Right kidney (tissue), 9 donors: ENCODE measurements around the gene ST8SIA4.
A peak's percentile ranks its signal among the peaks of the same experiment; 100 is the strongest.

Source experiments
- DNase-seq: peaks from one replicate; pipeline ENCODE4 v3.0.0-alpha.2; 2016
- long read RNA-seq, 8 donors: transcript quantifications; one replicate each; lab custom pipeline, GENCODE V29; 2026

The ST8SIA4 gene
- long read RNA-seq, donor 1, full-length matches to known transcripts: 3 of 3 reads
- long read RNA-seq, donor 1, partial matches to known transcripts: 0 of 3 reads
- long read RNA-seq, donor 1, other reads (novel, unspliced or antisense): 0 of 3 reads
- long read RNA-seq, donor 2, full-length matches to known transcripts: 3 of 3 reads
- long read RNA-seq, donor 2, partial matches to known transcripts: 0 of 3 reads
- long read RNA-seq, donor 2, other reads (novel, unspliced or antisense): 0 of 3 reads
- long read RNA-seq, donor 3: 0 reads
- long read RNA-seq, donor 4, full-length matches to known transcripts: 3 of 3 reads
- long read RNA-seq, donor 4, partial matches to known transcripts: 0 of 3 reads
- long read RNA-seq, donor 4, other reads (novel, unspliced or antisense): 0 of 3 reads
- long read RNA-seq, donor 5, full-length matches to known transcripts: 7 of 7 reads
- long read RNA-seq, donor 5, partial matches to known transcripts: 0 of 7 reads
- long read RNA-seq, donor 5, other reads (novel, unspliced or antisense): 0 of 7 reads
- long read RNA-seq, donor 6, full-length matches to known transcripts: 6 of 6 reads
- long read RNA-seq, donor 6, partial matches to known transcripts: 0 of 6 reads
- long read RNA-seq, donor 6, other reads (novel, unspliced or antisense): 0 of 6 reads
- long read RNA-seq, donor 7, full-length matches to known transcripts: 4 of 4 reads
- long read RNA-seq, donor 7, partial matches to known transcripts: 0 of 4 reads
- long read RNA-seq, donor 7, other reads (novel, unspliced or antisense): 0 of 4 reads
- long read RNA-seq, donor 8, full-length matches to known transcripts: 2 of 2 reads
- long read RNA-seq, donor 8, partial matches to known transcripts: 0 of 2 reads
- long read RNA-seq, donor 8, other reads (novel, unspliced or antisense): 0 of 2 reads

DNA sequence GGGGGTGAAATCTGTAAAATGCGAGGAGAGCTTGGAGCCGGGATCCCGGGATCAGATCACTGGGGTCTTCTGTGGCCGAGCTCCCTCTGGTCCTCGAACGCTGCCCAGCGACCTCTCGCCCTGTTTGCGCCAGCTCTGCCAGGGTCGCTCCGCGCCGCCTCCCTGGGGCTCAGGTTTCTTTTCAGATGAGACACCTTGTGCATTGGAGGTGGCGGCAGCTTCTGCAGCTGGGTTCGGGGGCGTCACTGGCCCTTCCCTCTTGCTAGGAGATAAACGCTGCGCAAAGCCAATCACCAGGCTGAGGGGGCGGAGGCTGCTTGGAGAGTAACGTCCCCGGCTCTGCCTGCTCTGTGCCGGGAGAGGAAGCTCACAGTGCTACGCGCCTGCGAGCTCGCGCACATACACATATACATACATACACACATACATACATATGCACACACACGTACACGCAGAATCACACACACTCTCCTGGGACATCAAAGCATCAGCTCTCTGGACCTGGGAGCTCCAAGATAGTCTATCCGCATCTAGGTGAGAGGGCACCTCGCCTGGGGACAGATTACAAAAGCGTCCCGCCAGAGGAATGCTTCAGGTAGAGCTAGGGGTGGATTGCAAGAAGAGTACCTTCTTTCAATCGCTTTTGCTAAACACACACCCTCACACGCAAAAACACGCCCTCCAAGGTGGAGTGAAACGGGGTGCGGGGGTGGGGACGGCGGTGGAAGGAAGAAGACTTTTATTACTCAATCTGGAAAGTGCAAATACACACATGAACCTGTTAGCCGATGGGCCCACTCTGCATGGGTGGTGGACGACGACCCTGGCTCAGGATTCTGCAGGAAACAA, at the start of gene ST8SIA4:
TSS of gene ST8SIA4 (minus strand) at position 244 of the 849 bp plus-strand sequence. CDS start 327 bp downstream, outside the sequence.
- DNase-seq: peak; percentile 78

GRCh38 chr5:100950985-100951384, 47.9 kb upstream of the ST8SIA4 start:
- DNase-seq: no peak

- no peak for DNase-seq
These were observed 10.2 kb upstream of the ST8SIA4 start for GRCh38 chr5:100913298-100913697.

DNA sequence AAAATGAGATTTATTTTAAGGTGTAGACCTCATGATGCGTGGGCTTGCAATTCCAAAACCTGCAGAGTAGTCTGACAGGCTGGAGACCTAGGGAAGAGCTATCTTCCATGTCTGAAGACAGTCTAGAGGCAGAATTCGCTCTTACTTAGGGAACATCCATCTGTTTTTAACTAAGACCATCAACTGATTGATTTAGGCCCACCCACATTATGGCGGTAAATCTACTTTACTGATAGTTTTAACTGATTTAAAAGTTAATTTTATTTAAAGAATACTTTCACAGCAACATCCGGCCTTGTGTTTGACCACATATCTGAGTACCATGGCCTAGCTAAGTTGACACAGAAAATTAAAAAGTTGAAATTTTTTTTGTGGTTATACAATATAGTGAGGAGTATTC, 6.0 kb upstream of the ST8SIA4 start:
- DNase-seq: no peak

DNA sequence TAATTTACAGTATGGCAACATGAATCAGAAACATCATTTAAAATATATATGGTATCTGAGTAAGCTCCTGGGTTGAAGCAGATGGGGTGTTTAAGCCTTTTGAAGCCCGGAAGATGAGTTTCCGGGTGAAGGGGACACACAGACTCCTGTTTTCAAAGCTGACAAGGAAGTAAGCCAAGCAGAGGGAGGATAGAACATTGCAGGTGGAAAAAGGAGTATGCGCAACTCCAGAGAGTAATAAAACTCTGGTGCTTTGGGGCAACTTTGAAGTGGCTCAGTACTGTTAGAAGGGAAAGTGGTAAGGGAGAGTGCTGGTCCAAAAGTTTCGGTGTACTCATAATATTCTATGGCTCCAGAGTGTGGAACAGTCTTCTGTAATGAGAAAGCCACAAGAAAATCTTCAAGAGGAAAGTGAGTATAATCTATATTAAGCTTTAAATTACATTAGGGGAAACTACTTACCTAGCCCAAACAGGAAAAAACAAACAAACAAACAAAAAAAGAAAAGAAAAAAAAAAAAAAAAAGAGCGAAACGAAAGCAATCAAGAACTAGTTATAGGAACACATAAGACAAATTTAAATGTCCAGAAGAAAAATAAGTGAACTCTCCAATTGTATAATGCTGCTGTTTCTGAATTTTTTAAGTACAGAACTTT, 2.3 kb upstream of the ST8SIA4 start:
- no peak for DNase-seq

GRCh38 chr5:100904259-100904861, 1.3 kb upstream of the ST8SIA4 start:
- peak; percentile 40 for DNase-seq

GRCh38 chr5:100902440-100903038, 543 bp downstream of the ST8SIA4 start:
- DNase-seq: no peak

DNA sequence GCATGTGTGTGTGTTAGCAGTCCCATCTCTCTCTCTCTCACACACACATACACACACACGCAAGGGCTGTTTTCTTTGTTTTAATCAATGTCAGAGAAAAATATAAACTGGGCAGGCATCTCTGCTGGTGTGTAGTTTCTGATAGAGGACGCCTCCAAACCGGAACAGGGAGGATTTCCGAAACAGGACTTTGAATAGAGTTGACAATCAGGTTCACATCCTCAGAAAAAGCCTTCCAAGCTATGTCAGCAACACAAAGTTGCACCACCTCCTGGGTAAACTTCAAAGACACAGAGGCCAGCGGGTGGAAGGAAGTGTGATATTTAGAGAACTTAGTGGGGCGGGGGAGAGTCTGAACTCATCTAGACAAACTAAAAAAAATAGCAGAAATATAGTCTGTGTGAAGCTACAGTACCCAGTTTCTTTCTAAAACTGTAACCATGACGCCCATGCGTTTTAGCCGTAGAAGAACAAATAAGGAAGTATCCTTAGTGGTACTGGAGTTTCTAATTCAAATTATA, 1.2 kb downstream of the ST8SIA4 start:
- peak; percentile 54 for DNase-seq

- peak; percentile 74 for DNase-seq
These were observed 2.0 kb downstream of the ST8SIA4 start for GRCh38 chr5:100900796-100901781.

DNA sequence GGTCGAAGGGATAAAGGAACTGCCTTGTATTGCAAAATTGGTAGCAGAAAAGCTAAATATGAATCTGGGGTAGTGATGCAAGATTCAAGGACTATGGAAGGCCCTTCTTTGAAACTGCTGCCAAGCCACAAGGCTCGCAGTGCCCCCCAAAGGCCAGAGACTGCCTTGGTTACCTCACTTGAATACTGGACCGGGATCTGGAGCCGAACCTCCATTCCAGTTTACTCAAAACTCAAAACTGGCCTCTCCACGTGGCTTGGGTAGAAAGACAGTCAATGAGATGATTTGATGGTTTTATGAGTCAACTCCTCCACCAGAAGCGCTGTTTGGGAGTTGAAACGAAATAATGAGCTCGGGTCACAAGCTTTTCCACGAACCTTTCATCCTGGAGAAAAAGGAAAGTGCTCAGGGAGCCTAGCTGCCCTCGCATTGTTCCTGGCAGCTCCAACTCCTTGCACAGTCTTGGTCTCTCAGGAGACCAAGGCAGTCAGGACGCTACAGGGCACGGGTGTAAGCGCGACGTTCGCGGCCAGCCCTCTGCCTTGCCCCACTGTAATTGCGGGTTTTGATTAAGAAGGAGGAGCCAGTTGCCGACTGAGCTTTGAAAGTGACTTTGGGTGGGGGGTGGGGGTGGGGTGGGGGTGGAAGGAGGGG, 2.8 kb downstream of the ST8SIA4 start:
- DNase-seq: peak; percentile 57

DNA sequence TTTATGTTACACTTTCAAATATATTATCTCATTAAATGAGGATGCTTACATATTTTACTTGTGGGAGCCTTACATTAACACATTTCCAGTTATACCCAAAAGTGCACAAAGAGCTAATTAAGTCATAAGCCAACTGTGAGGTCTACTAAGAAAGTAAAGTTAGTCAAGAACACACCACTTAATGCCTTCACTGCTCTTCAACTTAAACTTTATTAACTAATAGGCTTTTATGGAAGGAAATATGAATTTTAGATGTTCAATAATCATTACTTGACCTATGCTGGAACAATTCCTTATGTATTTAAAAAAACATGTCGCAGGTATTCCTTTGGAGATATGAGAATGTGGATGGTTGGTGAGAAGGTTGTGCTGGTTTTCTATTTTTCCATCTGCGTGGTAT, 3.4 kb downstream of the ST8SIA4 start:
- DNase-seq: no peak

GRCh38 chr5:100898504-100899346, 4.4 kb downstream of the ST8SIA4 start:
- DNase-seq: no peak

DNA sequence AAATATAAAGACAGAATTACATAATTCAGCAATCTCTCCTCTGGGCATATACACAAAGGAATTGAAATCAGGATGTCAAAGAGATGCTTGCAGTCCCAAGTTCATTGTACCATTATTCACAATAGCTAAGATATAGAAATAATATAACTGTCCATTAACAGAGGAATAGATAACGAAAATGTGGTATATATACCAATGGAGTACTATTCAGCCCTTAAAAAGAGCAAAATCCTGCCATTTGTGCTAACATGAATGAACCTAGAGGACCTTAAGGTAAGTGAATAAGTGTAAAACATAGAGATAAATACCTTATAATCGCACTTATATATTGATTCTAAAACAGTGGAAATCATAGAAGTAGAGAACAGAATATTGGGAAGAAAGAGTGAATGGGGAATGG, 7.0 kb downstream of the ST8SIA4 start:
- DNase-seq: no peak

- no peak for DNase-seq
These were observed 12.5 kb downstream of the ST8SIA4 start for GRCh38 chr5:100890461-100891008.

DNA sequence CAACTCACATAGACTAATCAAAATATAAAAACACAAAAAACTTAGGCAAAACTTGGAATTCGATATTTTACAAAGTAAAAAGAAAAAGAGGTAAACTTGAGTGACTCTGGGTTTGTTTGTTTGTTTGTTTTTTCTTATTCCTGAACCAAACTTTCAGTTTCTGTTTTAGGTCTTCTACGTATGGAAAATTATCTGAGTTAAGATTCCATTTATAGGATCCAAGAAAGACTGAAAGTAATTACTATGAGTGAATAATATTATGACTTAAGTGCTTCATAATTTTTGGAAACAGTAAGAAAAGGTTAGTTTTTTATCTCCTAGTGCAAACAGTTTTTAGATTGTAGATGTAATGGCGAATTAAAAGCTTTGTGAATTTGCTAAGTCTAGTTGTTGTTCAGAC, 13.2 kb downstream of the ST8SIA4 start:
- no peak for DNase-seq

DNA sequence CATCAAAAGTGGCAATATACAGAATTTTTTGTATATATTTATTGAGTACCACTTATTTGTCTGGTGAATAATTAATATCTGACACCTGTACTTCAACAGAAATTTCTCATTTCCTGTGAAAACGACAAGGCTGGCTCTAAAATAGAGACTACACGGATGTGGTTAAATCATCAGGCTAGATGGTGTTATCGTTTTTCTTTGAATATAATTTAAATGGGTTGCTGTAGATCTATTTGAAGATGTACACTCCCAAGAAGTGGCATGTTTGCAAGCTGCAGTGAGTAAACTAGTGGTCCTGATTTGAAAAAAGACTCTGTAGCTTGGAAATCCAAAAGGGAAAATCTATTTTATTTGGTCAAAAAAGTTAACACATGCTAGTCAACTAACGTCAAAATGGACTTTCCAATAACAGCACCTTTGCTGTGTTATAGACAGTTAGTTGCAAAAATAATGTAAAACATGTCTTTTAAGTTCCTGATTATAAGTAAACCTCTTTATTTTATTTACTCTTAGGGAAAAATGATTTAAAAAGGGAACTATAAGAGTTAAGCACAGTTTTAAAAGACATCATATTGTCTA, 13.8 kb downstream of the ST8SIA4 start:
- DNase-seq: no peak

DNA sequence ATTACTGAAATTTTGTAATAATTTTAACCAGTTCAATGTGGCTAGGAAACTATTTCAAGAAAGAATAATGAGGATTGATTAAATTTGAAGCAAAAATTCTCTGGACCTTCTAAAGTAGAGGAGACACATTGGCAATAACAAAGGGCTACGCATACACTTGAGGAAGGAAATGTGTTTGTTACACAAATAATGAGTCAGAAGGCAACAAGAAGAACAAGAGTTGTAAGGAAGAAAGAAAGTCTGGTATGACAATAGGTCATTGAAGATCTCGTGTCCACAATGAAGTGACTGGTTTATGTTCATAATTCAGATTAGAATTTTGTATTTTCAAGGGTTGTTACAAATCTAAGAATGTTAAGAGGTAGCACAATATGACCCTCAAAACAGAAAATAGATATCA, 25.8 kb downstream of the ST8SIA4 start:
- DNase-seq: no peak
